Testis (tissue), 3 donors: ENCODE data around the gene RSRP1. TPM values are rescaled to one million over a fixed set of nuclear protein-coding genes. Genes with fewer than 3 reads are reported as not detected.
"Not testable (repeated sequence)": the region's sequence is repeated elsewhere in the genome, so short reads cannot be mapped to it uniquely, and the experiment has no call there.

Source experiments
- DNase-seq: peaks from one replicate; pipeline ENCODE4 v3.0.0-alpha.2; 2019
- H3K27ac ChIP-seq, 2 donors: fragments of 200-600 bp; sonication (generic); one replicate each; pipeline ENCODE4 v1.5.1; 2019
- H3K27me3 ChIP-seq: fragments of 200-600 bp; sonication (generic); one replicate; pipeline ENCODE4 v1.5.1; 2019
- H3K36me3 ChIP-seq: fragments of 200-600 bp; sonication (generic); one replicate; pipeline ENCODE4 v1.5.1; 2017; ENCODE audit warnings: low read depth; ENCODE audit errors: missing control alignments
- H3K4me1 ChIP-seq: fragments of 200-600 bp; sonication (generic); one replicate; pipeline ENCODE4 v1.5.1; 2019
- H3K4me3 ChIP-seq, 2 donors: fragments of 200-600 bp; sonication (generic); one replicate each; pipeline ENCODE4 v1.5.1; 2017 to 2019
- H3K9me3 ChIP-seq: fragments of 200-600 bp; sonication (generic); one replicate; pipeline ENCODE4 v1.5.1; 2017
- CTCF ChIP-seq, 3 experiments: fragments of 450-650 bp in 2 of 3; fragments of 200-600 bp in 1 of 3; sonication (generic) in 1 of 3; IDR thresholded peaks; one replicate each; pipeline ENCODE4 v1.5.1; 2016 to 2019; ENCODE audit warnings: antibody characterized with exemption in 3 of 3, mild to moderate bottlenecking in 2 of 3, moderate library complexity in 1 of 3
- WGBS, 2 donors: methylation state at CpG; one replicate each; pipeline ENCODE4 v1.1.5; 2018; 5-methylcytosine and 5-hydroxymethylcytosine counted together
- intact Hi-C: fragments of 100-400 bp; cut with DNase I; formaldehyde crosslinking; loops from one replicate; pipeline ENCODE4 v1.15.1; 2023; ENCODE audit warnings: low total_unique reads
- polyA plus RNA-seq: library from polyadenylated mRNA; stranded (reverse); fragments of 350-450 nt; fragmentation: Illumina TruSeq; extraction: RNeasy Lipid Tissue Mini Kit (QIAGEN cat#74804); gene quantifications from one replicate; pipeline ENCODE4 v1.2.3, GENCODE V29; 2014; ENCODE audit warnings: low read depth, low replicate concordance; ENCODE audit not compliant: insufficient read depth
- total RNA-seq, 2 donors: library from RNA; depleted of rRNA; stranded (reverse); fragments of >200 nt; gene quantifications; one replicate each; pipeline ENCODE4 v1.2.3, GENCODE V29; 2016

The RSRP1 gene
- total and polyA plus RNA-seq, 3 donors from 2014 or later = 73.7 to 175 (median 171) TPM

DNA sequence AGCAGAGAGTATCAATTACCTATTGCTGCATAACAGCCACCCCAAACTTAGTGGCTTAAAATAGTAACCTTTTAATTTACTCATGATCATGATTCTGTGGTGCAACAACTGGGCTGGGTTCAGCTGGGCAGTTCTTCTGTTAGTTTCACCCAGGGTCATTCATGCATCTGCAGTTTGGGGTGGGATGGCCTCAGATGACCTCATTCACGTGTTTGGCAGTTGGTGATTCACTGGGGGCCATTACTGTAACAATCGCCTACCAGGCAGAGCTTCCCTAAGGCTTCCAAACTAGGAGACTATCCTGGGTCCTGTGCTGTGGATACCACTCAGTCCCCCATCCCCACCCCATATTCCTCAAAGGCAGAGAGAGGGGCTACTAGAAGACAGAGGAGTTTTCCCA is 31.1 kb upstream of the RSRP1 start:
- DNase-seq, intact Hi-C loops, H3K9me3 ChIP-seq, H3K4me3 ChIP-seq, H3K4me1 ChIP-seq, H3K27me3 ChIP-seq, H3K27ac ChIP-seq, H3K36me3 ChIP-seq: not testable (repeated sequence)
- WGBS, 2 donors = 100% methylated on average over 1 of the region's 2 CpGs; no CpG with 5 or more reads in 1 of the 2 donors

DNA sequence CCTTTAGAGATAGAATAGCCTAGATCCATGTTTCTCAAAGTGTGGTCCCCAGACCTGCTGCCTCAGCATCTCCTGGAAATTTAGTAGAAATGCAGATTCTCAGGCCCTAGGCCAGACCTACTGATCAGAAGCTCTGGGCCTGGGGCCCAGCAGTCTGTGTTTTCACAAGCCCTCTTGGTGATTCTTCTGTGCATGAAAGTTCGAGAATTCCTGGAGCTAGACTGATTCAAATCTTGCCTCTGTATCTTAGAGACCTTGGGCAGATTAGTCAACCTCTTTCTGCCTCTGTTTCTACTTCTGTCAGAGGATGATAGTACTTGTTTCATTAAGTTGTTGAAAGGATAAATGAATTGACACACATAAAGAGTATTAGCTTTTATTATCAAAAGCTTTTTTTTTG is 30.0 kb upstream of the RSRP1 start:
- H3K4me1 ChIP-seq, H3K4me3 ChIP-seq, H3K36me3 ChIP-seq, H3K27me3 ChIP-seq, intact Hi-C loops, DNase-seq, H3K9me3 ChIP-seq, H3K27ac ChIP-seq: not testable (repeated sequence)
- WGBS, 2 donors = 83 to 100% methylated on average over 1 of the region's 1 CpG

DNA sequence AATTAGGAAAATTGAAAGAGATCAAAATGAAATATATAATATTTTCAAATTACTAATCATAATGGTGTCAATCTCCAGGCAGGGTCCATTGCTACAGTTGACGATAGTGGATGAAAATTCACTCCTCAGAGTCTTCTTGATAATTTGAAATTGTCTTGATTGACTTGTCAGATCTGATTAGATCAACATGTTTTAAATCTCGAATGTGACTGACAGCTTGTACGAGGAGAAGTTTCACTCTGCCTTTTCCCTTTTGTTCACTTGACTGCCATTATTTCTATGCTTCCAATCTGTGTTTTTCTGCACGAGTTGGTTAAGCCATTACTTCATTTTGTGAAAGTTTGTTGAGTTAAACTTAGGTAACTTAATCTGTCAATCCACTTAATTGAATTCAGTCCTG is 28.4 kb upstream of the RSRP1 start:
- WGBS, 2 donors = 89 to 92% methylated on average over 4 of the region's 4 CpGs
- intact Hi-C loops, DNase-seq, H3K4me3 ChIP-seq, H3K27ac ChIP-seq, H3K4me1 ChIP-seq, H3K36me3 ChIP-seq, H3K9me3 ChIP-seq, H3K27me3 ChIP-seq: not testable (repeated sequence)

- H3K4me1 ChIP-seq, H3K27me3 ChIP-seq, H3K9me3 ChIP-seq, H3K4me3 ChIP-seq, H3K36me3 ChIP-seq, intact Hi-C loops, DNase-seq, H3K27ac ChIP-seq: not testable (repeated sequence)
- 83 to 93% methylated on average over 8 of the region's 8 CpGs for WGBS, 2 donors
Measured at GRCh38 chr1:25272238-25272637, 25.0 kb upstream of the RSRP1 start, which contains the start of gene RHD. RHD (plus strand) TSS chr1:25272509; CDS start chr1:25272548, 39 bp downstream.

- H3K27ac ChIP-seq = peak overlapping the region; percentile 75 to 81
- H3K36me3 ChIP-seq, H3K4me1 ChIP-seq, H3K27me3 ChIP-seq, H3K9me3 ChIP-seq, intact Hi-C loops: not testable (repeated sequence)
- peak; percentile 22 for DNase-seq
- H3K4me3 ChIP-seq = peak overlapping the region; percentile 62 to 67
- 20 to 31% methylated on average over 14 of the region's 14 CpGs for WGBS, 2 donors
Measured at GRCh38 chr1:25268143-25268760, 21.0 kb upstream of the RSRP1 start.

GRCh38 chr1:25267288-25268142 is 20.3 kb upstream of the RSRP1 start:
- Histone ChIP-seq H3K27ac (peak overlapping the region; percentile 75 to 81), H3K4me3 (peak overlapping the region; percentile 62 to 67)
- H3K9me3 ChIP-seq, H3K27me3 ChIP-seq, intact Hi-C loops, H3K4me1 ChIP-seq, H3K36me3 ChIP-seq: not testable (repeated sequence)
- DNase-seq = peak; percentile 90
- TF ChIP-seq CTCF (IDR thresholded peaks at IDR 0.05) = peak in 1 of 3 experiments; percentile 10
- WGBS, 2 donors = 0 to 1% methylated on average over 5 to 31 of the region's 56 CpGs

- peak; percentile 49 for DNase-seq
- H3K9me3 ChIP-seq, H3K36me3 ChIP-seq, intact Hi-C loops, H3K27me3 ChIP-seq, H3K27ac ChIP-seq, H3K4me1 ChIP-seq: not testable (repeated sequence)
- peak overlapping the region; percentile 62 to 67 for H3K4me3 ChIP-seq
- WGBS, 2 donors = 1 to 4% methylated on average over 9 to 13 of the region's 45 CpGs
Measured at GRCh38 chr1:25266554-25267287, 19.5 kb upstream of the RSRP1 start.

DNA sequence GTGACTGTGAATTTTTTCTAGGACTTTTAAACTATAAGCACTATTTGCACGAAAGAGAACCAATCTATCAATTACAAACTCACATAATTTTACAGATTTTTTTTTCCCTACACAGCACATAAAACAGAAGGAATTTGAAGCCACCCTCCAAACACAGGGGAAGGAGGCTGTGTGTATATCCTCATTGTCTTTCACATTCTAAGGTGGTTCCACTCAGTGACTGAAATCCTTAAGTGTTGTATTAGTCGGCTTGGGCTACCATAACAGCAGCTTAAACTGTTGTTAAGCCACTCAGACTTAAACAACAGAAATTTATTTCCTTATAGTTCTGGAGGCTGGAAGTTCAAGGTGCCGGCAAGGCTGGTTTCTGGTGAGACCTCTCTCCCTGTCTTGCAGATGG is 13.1 kb upstream of the RSRP1 start:
- H3K27me3 ChIP-seq, H3K27ac ChIP-seq, intact Hi-C loops, H3K36me3 ChIP-seq, H3K9me3 ChIP-seq, H3K4me3 ChIP-seq, DNase-seq, H3K4me1 ChIP-seq: not testable (repeated sequence)
- WGBS, 2 donors = 82 to 95% methylated on average over 3 of the region's 3 CpGs

- H3K4me3 ChIP-seq, H3K4me1 ChIP-seq, H3K27me3 ChIP-seq, H3K9me3 ChIP-seq, H3K27ac ChIP-seq, DNase-seq, H3K36me3 ChIP-seq, intact Hi-C loops: not testable (repeated sequence)
- 69 to 77% methylated on average over 7 of the region's 7 CpGs for WGBS, 2 donors
Measured at GRCh38 chr1:25259813-25260212, 12.6 kb upstream of the RSRP1 start.
